Activated CD8-positive, alpha-beta T cell treated with anti-CD3 and anti-CD28 coated beads for 36 hours (primary cell): Measurements from ENCODE around the gene FPR3. TPM values are rescaled to one million over a fixed set of nuclear protein-coding genes. Genes with fewer than 3 reads are reported as not detected.

Experiments
- ATAC-seq: fragments of 200-7000 bp; cut with Tn5 transposase; one replicate; pipeline ENCODE4 v1.10.0; 2021; ENCODE audit warnings: mild to moderate bottlenecking, moderate library complexity
- CTCF ChIA-PET: fragments of 350-600 bp; sonication (Branson Sonifier 250); formaldehyde crosslinking; loops from one replicate; lab custom pipeline; 2021; ENCODE audit warnings: antibody characterized with exemption; lab: Charles Lee
- POLR2A ChIA-PET: fragments of 350-600 bp; sonication (Branson Sonifier 250); formaldehyde crosslinking; loops from one replicate; lab custom pipeline; 2021; ENCODE audit warnings: antibody characterized with exemption; lab: Charles Lee
- DNase-seq: peaks from one replicate; pipeline ENCODE4 v3.0.0-alpha.2; 2020
- H3K27ac Mint-ChIP-seq: one replicate; pipeline ENCODE4 v1.8.0; 2021; ENCODE audit warnings: mild to moderate bottlenecking, mixed read lengths
- H3K27me3 Mint-ChIP-seq: one replicate; pipeline ENCODE4 v1.8.0; 2021; ENCODE audit warnings: mixed read lengths
- H3K36me3 Mint-ChIP-seq: one replicate; pipeline ENCODE4 v1.8.0; 2021; ENCODE audit warnings: low read depth, mixed read lengths
- H3K4me1 Mint-ChIP-seq: one replicate; pipeline ENCODE4 v1.8.0; 2021; ENCODE audit warnings: low read depth, mixed read lengths
- H3K4me3 Mint-ChIP-seq: one replicate; pipeline ENCODE4 v1.8.0; 2021; ENCODE audit warnings: mild to moderate bottlenecking, moderate library complexity, mixed read lengths
- H3K9me3 Mint-ChIP-seq: one replicate; pipeline ENCODE4 v1.8.0; 2021; ENCODE audit warnings: mixed read lengths
- intact Hi-C: fragments of 100-400 bp; cut with micrococcal nuclease; formaldehyde crosslinking; loops from one replicate; pipeline ENCODE4 v1.10.0; 2022
- total RNA-seq, 2 experiments: library from RNA; stranded (reverse); gene quantifications; one replicate each; pipeline ENCODE4 v1.2.3, GENCODE V29; 2021
- TF ChIP-seq, protein P1 (sequence below): fragments of 200-600 bp; IDR thresholded peaks from one replicate; pipeline ENCODE4 v1.8.0; 2022; ENCODE audit warnings: antibody characterized with exemption, mild to moderate bottlenecking

Gene FPR3
- total RNA-seq, 2 experiments from 2014 or later, result not detected

DNA sequence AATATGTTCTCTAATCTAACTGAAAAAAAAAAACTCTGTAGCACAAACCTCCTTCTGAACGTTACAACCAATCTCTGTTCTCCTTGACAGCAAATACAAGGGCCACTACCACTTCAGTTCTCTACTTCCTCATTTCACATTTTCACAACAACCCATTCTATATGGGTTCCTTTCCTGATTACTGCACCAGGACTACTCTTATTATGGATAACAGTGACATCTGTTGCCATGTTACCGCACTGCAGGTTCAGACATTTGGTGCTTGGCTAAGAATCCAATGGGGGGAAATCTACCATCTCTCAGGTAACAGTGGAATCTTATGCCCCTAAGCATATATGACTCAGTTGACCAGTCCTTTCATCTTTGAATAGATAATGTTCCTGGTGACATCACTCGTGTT, 11.6 kb upstream of the FPR3 start:
- CTCF ChIA-PET, result no interaction called here
- Mint-ChIP-seq H3K27me3 (peaks cover 30% of the 10 kb centered on the region), H3K9me3 (peaks cover 3% of the 10 kb centered on the region), H3K4me1 (no peaks in the 10 kb centered on the region), H3K36me3 (no peaks in the 10 kb centered on the region), H3K27ac (no peak overlapping the region), H3K4me3 (no peak overlapping the region)
- intact Hi-C loops, result no loop called here
- POLR2A ChIA-PET, result no interaction called here
- peak; percentile 31 for ATAC-seq
- TF ChIP-seq, protein P1, sequence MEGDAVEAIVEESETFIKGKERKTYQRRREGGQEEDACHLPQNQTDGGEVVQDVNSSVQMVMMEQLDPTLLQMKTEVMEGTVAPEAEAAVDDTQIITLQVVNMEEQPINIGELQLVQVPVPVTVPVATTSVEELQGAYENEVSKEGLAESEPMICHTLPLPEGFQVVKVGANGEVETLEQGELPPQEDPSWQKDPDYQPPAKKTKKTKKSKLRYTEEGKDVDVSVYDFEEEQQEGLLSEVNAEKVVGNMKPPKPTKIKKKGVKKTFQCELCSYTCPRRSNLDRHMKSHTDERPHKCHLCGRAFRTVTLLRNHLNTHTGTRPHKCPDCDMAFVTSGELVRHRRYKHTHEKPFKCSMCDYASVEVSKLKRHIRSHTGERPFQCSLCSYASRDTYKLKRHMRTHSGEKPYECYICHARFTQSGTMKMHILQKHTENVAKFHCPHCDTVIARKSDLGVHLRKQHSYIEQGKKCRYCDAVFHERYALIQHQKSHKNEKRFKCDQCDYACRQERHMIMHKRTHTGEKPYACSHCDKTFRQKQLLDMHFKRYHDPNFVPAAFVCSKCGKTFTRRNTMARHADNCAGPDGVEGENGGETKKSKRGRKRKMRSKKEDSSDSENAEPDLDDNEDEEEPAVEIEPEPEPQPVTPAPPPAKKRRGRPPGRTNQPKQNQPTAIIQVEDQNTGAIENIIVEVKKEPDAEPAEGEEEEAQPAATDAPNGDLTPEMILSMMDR, result peak; percentile 29
- DNase-seq, result peak; percentile 38

DNA sequence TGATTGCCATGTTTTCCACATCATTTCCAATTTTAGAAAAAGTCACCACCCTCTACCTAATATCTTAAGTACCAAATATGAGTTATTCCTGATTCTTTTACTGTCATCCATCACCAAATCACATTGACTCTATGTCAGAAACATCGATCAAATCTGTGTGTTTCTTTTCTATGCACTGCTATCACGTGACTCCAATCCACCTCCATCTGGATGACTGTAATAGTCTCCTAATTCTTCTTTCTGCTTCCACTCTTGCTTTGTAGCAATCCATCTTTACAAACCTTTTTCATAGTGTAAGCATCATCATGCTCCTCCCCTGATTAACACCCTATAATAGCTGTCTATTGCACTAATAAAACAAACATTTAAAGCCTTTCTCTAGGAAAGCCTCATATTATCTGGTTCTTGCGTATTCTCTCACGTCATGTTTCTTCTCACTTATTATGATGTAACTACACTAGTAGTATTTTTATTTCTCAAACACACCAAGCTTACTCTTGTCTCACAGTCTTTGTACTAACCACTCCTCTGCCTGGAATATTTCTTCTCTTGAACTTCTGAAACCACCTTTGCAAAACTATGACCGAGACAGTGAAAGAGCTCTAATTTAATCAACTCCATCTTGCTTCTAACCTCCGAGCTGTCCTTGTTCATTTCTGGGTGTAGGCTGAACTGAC, 10.7 kb upstream of the FPR3 start:
- H3K36me3 Mint-ChIP-seq, result no peaks in the 10 kb centered on the region
- intact Hi-C loops, result no loop called here
- no peak for DNase-seq
- ChIA-PET CTCF (interaction anchor here (1.2 to 1.3 kb wide), 3 partner anchors 13 to 123 kb away, joined by 3 read pairs; no protein-coding TSS in a partner anchor), POLR2A (no interaction called here)
- H3K4me3 Mint-ChIP-seq, result no peak overlapping the region
- H3K9me3 Mint-ChIP-seq, result peaks cover 3% of the 10 kb centered on the region
- H3K4me1 Mint-ChIP-seq, result no peaks in the 10 kb centered on the region
- H3K27ac Mint-ChIP-seq, result no peak overlapping the region
- H3K27me3 Mint-ChIP-seq, result peaks cover 23% of the 10 kb centered on the region
- TF ChIP-seq, protein P1, result no peak
- no peak for ATAC-seq

DNA sequence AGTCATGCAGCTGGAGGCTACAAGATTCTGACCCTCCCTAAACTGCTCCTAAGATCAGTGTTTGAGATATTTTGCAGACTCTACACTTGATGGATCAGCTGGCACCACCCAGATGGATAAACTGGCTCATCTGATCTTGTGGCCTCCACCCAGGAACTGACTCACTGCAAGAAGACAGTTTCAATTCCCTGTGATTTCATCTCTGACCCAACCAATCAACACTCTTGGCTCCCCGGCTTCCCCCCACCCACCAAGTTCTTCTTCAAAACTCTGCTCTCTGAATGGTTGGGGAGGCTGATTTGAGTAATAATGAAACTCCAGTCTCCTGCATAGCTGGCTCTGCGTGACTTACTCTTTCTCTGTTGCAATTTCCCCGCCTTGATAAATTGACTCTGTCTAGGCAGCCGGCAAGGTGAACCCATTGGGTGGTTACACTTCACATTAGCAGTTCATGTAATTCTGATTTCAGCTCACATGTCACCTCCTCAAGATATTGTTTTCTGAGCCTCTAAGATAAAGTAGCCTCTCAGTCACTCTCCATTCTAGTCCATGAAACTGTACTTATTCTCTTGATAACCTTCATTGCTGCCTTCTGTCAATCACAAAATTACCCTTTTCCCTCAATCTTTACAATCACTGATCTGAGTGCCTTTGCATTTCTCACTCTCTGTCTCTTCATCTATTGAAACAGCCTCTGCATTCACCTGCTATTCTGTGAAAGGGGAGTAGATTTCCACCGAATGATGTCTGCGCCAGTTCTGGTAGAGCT, 9.9 kb upstream of the FPR3 start:
- POLR2A ChIA-PET, result no interaction called here
- CTCF ChIA-PET, result interaction anchor here (1.2 to 1.3 kb wide), 3 partner anchors 12 to 124 kb away, joined by 3 read pairs; no protein-coding TSS in a partner anchor
- intact Hi-C loops, result no loop called here
- Mint-ChIP-seq H3K36me3 (no peaks in the 10 kb centered on the region), H3K4me3 (no peak overlapping the region), H3K27me3 (peaks cover 16% of the 10 kb centered on the region), H3K9me3 (peaks cover 3% of the 10 kb centered on the region), H3K27ac (no peak overlapping the region), H3K4me1 (no peaks in the 10 kb centered on the region)
- DNase-seq (peak; percentile 85), ATAC-seq (peak; percentile 91)
- TF ChIP-seq, protein P1, result no peak

DNA sequence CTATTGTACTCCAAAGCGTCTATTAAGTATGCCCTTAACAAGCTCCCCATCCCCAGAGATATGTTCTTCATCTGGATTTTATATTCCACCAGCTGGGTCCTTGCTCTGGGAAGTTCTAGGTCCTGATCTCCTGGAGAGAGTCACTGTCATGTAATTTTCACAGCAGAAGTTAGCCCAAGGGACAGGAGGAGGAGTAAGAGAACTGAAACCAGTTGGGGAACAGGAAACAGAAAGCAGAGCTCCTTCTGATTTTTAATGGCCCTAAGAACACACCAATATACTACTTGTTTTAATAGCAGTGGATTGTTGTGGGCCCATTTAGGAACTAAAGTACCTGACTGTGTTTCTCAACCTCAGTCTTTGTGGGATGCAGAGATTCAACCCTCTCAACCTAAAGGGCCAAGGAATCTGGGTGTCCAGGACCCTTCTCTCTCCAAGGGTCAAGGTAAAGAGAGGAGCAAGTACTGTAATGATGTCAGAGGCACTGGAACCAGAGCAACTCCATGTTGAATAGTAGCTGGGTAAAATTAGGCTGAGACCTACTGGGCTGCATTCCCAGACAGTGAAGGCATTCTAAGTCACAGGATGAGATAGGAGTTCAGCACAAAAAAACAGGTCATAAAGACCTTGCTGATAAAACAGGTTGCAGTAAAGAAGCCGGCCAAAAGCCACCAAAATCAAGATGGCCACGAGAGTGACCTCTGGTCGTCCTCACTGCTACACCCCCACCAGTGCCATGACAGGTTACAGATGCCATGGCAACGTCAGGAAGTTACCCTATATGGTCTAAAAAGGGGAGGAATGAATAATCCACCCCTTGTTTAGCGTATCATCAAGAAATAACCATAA, 8.1 kb upstream of the FPR3 start:
- peaks cover 3% of the 10 kb centered on the region for H3K9me3 Mint-ChIP-seq
- DNase-seq (no peak), ATAC-seq (no peak)
- TF ChIP-seq, protein P1, result no peak
- ChIA-PET POLR2A (no interaction called here), CTCF (interaction anchor here (1.5 kb wide), 1 partner anchor 9 kb away, joined by 5 read pairs; no protein-coding TSS in a partner anchor)
- H3K27ac Mint-ChIP-seq, result no peak overlapping the region
- no peaks in the 10 kb centered on the region for H3K36me3 Mint-ChIP-seq
- intact Hi-C loops, result no loop called here
- no peak overlapping the region for H3K4me3 Mint-ChIP-seq
- H3K27me3 Mint-ChIP-seq, result peaks cover 6% of the 10 kb centered on the region
- no peaks in the 10 kb centered on the region for H3K4me1 Mint-ChIP-seq
